ENCODE measurements around the gene KIF18B. TPM values are rescaled to one million over a fixed set of nuclear protein-coding genes. Genes with fewer than 3 reads are reported as not detected.

The KIF18B gene
- total and polyA plus RNA-seq, 10 of the 15 experiments (the other 5 are each of a cell fraction or from before 2014, with no cell fraction given) = 2.8 to 46.2 (median 20.5) TPM

GRCh38 chr17:44969144-44969780 is 21.7 kb upstream of the KIF18B start:
- no peak for TF ChIP-seq JUND (IDR thresholded peaks at IDR 0.05; ENCODE audit: low read depth, low read length)
- no peak for TF ChIP-seq STAT1 (conservative IDR thresholded peaks at IDR 0.05)
- no peak for TF ChIP-seq MEF2A (IDR thresholded peaks at IDR 0.05; ENCODE audit: insufficient read depth, low read depth, low read length)
- TF ChIP-seq POLR2AphosphoS2 (IDR thresholded peaks at IDR 0.05; ENCODE audit: low read depth, low read length) = no peak
- TF ChIP-seq ATF3 (IDR thresholded peaks at IDR 0.05; ENCODE audit: borderline replicate concordance, extremely low read depth, low read depth, low read length) = no peak
- TF ChIP-seq SREBF1 (IDR thresholded peaks at IDR 0.05; ENCODE audit: low read length) = no peak
- TF ChIP-seq YY1 (IDR thresholded peaks at IDR 0.05; ENCODE audit: low read depth, low read length) = no peak
- no peak for TF ChIP-seq E2F4 (IDR thresholded peaks at IDR 0.05; ENCODE audit: low read depth, low read length)
- TF ChIP-seq SMC3 (IDR thresholded peaks at IDR 0.05; ENCODE audit: borderline replicate concordance, low read length) = no peak
- TF ChIP-seq EP300 (IDR thresholded peaks at IDR 0.05; ENCODE audit: borderline replicate concordance in 1 of 2, control insufficient read depth in 1 of 2, low read depth in 2 of 2, low read length in 2 of 2) = no peak
- no peak for TF ChIP-seq TAF1 (IDR thresholded peaks at IDR 0.05; ENCODE audit: borderline replicate concordance, low read depth, low read length)
- no peak for TF ChIP-seq ZBTB33 (IDR thresholded peaks at IDR 0.05)
- Histone ChIP-seq H3K79me2 (ENCODE audit: control insufficient read depth, insufficient read depth, low read length) (no peaks in the 10 kb centered on the region), H3K27me3 (replicated peaks in 1 of 2; ENCODE audit: control insufficient read depth in 2 of 2, insufficient read depth in 2 of 2, low read length in 1 of 2) (peaks cover 23 to 40% of the 10 kb centered on the region in 2 experiments), H3K9ac (ENCODE audit: control insufficient read depth, insufficient read depth, low read length) (no peak overlapping the region), H4K20me1 (ENCODE audit: control insufficient read depth, insufficient read depth) (no peaks in the 10 kb centered on the region), H3K4me1 (ENCODE audit: control insufficient read depth, insufficient read depth, low read length) (peaks cover 6% of the 10 kb centered on the region; the same call in 1 of the 2 replicates), H3K36me3 (ENCODE audit: control insufficient read depth in 2 of 2, insufficient read depth in 2 of 2, low read length in 1 of 2) (no peaks in the 10 kb centered on the region), H3K4me2 (ENCODE audit: control insufficient read depth, insufficient read depth) (peak overlapping the region; percentile 95), H3K4me3 (no peak overlapping the region), H3K9me3 (replicated peaks; ENCODE audit: control insufficient read depth, insufficient read depth, low read length) (no peaks in the 10 kb centered on the region; the same call in 2 of the 3 replicates), H2AFZ (ENCODE audit: control insufficient read depth, low read depth, low read length) (no peak overlapping the region), H3K27ac (ENCODE audit: control insufficient read depth, insufficient read depth) (no peak overlapping the region)
- in situ Hi-C loops (cut with MboI) = no loop called here
- WGBS (ENCODE audit: insufficient coverage, insufficient replicate concordance, low lambda C conversion rate, missing lambda C conversion rate) = 46% methylated on average over 19 of the region's 19 CpGs
- CTCF ChIA-PET = interaction anchor here (1.0 to 1.6 kb wide), 2 partner anchors 47 to 49 kb away, joined by 3 to 6 read pairs; no protein-coding TSS in a partner anchor
- RAD21 ChIA-PET (ENCODE audit: unreplicated experiment) = interaction anchor here (1.4 kb wide), 1 partner anchor 49 kb away, joined by 4 read pairs; no protein-coding TSS in a partner anchor
- no TSS peak for BruUV-seq (replicated peaks)
- DNase-seq (ENCODE audit: low read depth, low spot score) = no peak
- no peak for ATAC-seq
- POLR2A ChIA-PET = interaction anchor here (1.4 kb wide), 1 partner anchor 51 kb away, joined by 3 read pairs; no protein-coding TSS in a partner anchor
- SMC1A ChIA-PET (ENCODE audit: uncharacterized antibody, unreplicated experiment) = no interaction called here
- intact Hi-C loops (cut with micrococcal nuclease; ENCODE audit: unreplicated experiment) = loop anchor here (5.0 kb wide), 1 partner anchor 53 kb away; no protein-coding TSS in a partner anchor
- FAIRE-seq = no peak

Data from GM12878 (cell line).